Measurements from ENCODE around the gene ATP11A.

DNA sequence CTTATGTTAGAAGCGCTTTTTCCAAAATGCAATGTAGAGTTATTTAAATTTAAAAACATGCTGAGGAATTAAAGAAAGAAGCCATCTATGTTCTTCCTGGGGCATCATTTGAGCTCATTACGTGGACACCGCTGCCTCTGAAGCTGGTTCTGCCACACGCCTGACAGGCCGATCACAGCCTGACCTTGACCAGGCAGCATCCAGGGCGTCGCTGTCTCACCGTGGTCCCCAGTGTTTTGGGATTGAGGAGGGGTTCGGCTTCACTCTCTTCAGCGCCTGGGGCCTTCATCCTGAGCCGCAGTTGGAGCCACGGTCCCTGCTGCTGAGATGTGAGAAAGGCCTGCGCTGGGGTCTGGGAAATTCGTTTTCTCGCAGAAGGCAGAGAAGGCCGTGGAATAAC, 64.0 kb downstream of the ATP11A start:
- TF ChIP-seq, protein P1, sequence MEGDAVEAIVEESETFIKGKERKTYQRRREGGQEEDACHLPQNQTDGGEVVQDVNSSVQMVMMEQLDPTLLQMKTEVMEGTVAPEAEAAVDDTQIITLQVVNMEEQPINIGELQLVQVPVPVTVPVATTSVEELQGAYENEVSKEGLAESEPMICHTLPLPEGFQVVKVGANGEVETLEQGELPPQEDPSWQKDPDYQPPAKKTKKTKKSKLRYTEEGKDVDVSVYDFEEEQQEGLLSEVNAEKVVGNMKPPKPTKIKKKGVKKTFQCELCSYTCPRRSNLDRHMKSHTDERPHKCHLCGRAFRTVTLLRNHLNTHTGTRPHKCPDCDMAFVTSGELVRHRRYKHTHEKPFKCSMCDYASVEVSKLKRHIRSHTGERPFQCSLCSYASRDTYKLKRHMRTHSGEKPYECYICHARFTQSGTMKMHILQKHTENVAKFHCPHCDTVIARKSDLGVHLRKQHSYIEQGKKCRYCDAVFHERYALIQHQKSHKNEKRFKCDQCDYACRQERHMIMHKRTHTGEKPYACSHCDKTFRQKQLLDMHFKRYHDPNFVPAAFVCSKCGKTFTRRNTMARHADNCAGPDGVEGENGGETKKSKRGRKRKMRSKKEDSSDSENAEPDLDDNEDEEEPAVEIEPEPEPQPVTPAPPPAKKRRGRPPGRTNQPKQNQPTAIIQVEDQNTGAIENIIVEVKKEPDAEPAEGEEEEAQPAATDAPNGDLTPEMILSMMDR (IDR thresholded peaks at IDR 0.05 in 2 of 3, conservative IDR thresholded peaks at IDR 0.05 in 1 of 3; ENCODE audit: control insufficient read depth in 2 of 3, extremely low read depth in 1 of 3, insufficient read depth in 1 of 3, low read depth in 3 of 3, low read length in 3 of 3) = no peak
- TF ChIP-seq, protein P2, sequence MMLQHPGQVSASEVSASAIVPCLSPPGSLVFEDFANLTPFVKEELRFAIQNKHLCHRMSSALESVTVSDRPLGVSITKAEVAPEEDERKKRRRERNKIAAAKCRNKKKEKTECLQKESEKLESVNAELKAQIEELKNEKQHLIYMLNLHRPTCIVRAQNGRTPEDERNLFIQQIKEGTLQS (IDR thresholded peaks at IDR 0.05; ENCODE audit: borderline replicate concordance, extremely low read depth, low read depth, low read length) = no peak
- TF ChIP-seq ZSCAN29 (IDR thresholded peaks at IDR 0.05) (no peak), EGR1 (IDR thresholded peaks at IDR 0.05; ENCODE audit: borderline replicate concordance in 1 of 2, low read depth in 2 of 2, low read length in 2 of 2) (no peak), YY1 (IDR thresholded peaks at IDR 0.05; ENCODE audit: low read depth, low read length) (no peak), SIN3A (IDR thresholded peaks at IDR 0.05; ENCODE audit: low read depth, low read length) (no peak), BRCA1 (IDR thresholded peaks at IDR 0.05; ENCODE audit: low read depth, low read length) (no peak), IRF5 (IDR thresholded peaks at IDR 0.05; ENCODE audit: borderline replicate concordance) (no peak), STAT3 (IDR thresholded peaks at IDR 0.05; ENCODE audit: low read depth, low read length) (no peak), POLR2AphosphoS2 (IDR thresholded peaks at IDR 0.05; ENCODE audit: low read depth, low read length) (no peak), POLR2AphosphoS5 (IDR thresholded peaks at IDR 0.05; ENCODE audit: low read length) (no peak), SUPT20H (IDR thresholded peaks at IDR 0.05; ENCODE audit: borderline replicate concordance, control insufficient read depth, low read depth, low read length) (no peak)

Data from GM12878 (cell line).